ENCODE results near the gene TMEM134.
A peak's percentile ranks its signal among the peaks of the same experiment; 100 is the strongest.
"Not testable (repeated sequence)": the region's sequence is repeated elsewhere in the genome, so short reads cannot be mapped to it uniquely, and the experiment has no call there.

Gene TMEM134

GRCh38 chr11:67468759-67469507 lies at the start of gene TMEM134:
TMEM134 (minus strand) TSS chr11:67469251; CDS start chr11:67469192, 59 bp downstream.
- DNase-seq (ENCODE audit: low read depth): peak; percentile 92

DNA sequence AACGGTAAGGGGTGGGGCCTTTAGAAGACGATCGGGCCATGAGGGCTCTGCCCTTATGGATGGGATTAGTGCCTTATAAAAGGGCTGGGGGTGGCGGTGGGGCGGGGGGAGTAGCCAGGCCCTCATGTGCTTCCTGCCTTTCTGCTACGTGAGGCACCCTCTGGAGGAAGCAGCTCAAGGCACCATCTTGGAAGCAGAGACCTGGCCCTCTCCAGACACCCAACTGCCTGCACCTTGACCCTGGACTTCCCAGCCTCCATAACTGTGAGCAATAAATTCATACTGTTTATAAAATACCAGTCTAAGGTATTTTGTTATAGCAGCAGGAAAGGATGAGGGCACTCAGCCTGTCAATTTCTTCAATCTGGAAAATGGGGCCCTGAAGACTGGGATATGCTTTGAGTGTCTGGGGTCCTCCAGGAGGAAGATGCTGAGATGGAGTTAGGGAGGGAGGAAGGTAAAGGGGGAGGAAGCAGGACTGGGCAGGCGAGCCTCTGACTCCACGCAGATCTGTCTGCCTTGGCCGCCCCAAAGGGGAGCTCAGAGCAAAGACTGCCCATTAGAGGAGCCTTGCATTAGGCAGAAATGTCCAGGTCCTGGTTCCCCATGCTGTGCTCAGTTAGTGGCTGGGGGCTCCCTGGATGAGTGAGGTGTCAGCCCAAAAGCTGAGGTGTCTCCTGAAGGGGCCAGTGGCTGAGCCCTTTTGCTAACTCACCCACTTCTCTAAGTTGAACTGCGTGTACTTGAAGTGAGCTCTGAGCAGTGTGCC lies 48.9 kb upstream of the TMEM134 start:
- no peak for DNase-seq (ENCODE audit: low read depth)

GRCh38 chr11:67516806-67517205 lies 47.8 kb upstream of the TMEM134 start:
- no peak for DNase-seq (ENCODE audit: low read depth)

DNA sequence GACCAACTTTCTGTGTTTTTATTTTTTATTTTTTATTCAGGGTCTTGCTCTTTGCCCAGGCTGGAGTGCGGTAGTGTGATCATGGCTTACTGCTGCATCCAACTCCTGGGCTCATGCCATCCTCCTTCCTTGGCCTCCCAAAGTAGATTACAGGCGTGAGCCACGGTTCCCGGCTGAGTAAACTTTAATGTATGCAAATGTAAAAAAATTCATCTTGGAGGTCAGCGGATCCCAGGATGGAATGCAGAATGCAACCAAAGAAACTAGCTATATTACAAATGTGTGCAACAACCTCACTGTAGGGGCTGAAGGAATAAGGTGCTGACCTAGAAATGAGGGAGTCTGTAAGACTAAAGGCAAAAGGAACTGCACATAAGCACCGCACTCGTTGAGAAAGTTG lies 45.1 kb upstream of the TMEM134 start:
- DNase-seq (ENCODE audit: low read depth): no peak

- not testable (repeated sequence) for DNase-seq (ENCODE audit: low read depth)
These were observed 42.5 kb upstream of the TMEM134 start for GRCh38 chr11:67511558-67511957.

GRCh38 chr11:67510023-67510345 lies 40.9 kb upstream of the TMEM134 start:
- peak; percentile 31 for DNase-seq (ENCODE audit: low read depth)

DNA sequence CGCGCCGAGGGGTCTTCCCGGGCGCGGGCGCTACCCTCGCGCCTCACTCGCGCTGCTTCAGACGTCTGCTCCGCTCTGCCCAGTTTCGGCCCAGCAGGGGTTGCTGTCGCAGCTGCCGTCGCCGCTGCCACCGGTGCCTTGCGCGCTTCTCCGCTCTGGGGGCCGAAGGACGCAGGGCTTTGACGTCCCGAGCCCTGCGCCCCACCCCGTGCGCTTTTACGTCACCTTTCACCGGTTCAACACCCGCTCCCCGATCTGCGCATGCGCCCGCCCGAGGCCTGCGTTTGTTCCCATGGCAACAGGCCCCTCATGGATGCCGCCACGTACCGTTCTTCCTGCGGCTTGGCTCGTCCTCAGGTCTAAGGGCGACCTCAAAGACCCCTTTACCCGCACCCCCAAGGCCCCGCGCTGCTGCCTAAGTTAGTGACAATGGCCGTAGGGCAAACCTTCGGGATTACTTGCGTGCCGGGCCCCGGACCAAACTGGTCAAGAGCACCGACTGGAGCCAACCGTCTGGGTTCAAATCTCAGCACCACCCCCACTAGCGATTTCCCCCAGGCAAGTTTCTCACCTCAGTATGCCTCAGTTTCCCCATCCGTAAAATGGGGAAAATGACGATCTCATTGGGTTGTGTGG lies 39.6 kb upstream of the TMEM134 start:
- peak; percentile 98 for DNase-seq (ENCODE audit: low read depth)

DNA sequence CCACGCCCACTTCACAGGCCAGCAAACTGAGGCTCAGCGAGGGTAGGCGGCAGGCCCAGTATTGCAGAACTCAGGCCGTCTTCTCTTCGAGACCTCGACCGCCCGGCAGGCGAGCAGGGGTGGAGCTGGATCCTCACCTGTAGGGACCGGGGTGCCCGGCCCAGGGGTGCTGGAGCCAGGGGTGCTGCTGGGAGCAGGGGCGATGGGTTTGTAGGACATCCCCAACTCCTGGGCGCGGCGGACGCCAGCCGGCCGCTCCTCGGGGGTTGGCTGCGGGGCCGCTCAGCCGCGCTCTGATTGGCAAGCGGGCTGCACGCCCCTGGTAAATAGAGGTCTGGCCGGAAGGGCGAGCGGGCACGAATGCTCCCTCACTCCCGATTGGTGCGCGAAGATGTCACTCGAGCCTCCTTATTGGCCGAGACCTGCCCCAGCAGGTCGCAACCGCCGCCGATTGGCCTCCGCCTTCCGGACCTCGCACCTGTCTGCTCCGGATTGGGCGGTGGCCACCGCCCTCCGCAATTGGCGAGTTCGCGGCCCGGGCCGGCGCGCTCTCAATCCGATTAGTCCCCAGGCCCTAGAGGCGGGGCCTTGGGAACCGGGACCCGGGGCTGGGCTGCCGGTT lies 38.9 kb upstream of the TMEM134 start, which contains the start of gene CDK2AP2:
CDK2AP2 (minus strand) TSS at position 299 of the 622 bp plus-strand sequence; CDS start at position 219, 80 bp downstream.
- peak; percentile 100 for DNase-seq (ENCODE audit: low read depth)

GRCh38 chr11:67507242-67507863 lies 38.3 kb upstream of the TMEM134 start:
- peak; percentile 82 for DNase-seq (ENCODE audit: low read depth)

DNA sequence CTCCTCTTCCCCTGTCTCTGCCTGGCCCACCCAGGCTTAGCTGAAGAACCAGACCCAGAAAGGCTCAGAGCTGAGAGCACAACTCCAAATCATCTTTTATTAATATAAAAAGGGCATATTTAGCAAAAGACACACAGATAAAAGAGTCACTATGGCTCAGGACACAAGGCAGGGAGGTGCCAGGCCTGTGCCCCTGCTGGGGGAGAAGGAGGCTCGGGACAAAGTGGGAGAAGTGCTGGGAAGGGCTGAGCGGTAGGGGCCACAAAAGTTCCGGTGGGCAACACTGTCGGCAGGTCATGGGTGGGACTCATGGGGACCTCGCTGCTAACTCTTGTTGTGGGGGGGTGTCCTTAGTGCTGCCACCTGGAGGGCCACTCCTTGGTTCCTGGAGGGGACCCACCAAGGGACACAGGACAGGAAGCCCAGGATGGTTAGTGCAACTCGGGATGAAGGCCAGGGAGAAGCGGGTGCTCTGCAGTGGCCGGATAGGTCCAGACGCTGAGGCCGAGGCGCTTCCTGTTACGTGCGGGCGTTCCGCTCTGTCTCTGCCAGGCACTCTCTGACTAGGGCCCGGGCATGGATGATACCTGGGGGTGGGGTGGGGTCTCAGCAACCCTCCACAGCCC lies 37.5 kb upstream of the TMEM134 start:
- DNase-seq (ENCODE audit: low read depth): no peak

GRCh38 chr11:67505605-67506396 lies 36.8 kb upstream of the TMEM134 start:
- peak; percentile 94 for DNase-seq (ENCODE audit: low read depth)

- DNase-seq (ENCODE audit: low read depth): peak; percentile 64
These were observed 36.0 kb upstream of the TMEM134 start, which contains the start of gene PITPNM1 for GRCh38 chr11:67504950-67505581. PITPNM1 (minus strand) TSS chr11:67505363; CDS start chr11:67504180, 1,183 bp downstream.

- DNase-seq (ENCODE audit: low read depth): peak; percentile 60
These were observed 35.2 kb upstream of the TMEM134 start for GRCh38 chr11:67504005-67504949.

DNA sequence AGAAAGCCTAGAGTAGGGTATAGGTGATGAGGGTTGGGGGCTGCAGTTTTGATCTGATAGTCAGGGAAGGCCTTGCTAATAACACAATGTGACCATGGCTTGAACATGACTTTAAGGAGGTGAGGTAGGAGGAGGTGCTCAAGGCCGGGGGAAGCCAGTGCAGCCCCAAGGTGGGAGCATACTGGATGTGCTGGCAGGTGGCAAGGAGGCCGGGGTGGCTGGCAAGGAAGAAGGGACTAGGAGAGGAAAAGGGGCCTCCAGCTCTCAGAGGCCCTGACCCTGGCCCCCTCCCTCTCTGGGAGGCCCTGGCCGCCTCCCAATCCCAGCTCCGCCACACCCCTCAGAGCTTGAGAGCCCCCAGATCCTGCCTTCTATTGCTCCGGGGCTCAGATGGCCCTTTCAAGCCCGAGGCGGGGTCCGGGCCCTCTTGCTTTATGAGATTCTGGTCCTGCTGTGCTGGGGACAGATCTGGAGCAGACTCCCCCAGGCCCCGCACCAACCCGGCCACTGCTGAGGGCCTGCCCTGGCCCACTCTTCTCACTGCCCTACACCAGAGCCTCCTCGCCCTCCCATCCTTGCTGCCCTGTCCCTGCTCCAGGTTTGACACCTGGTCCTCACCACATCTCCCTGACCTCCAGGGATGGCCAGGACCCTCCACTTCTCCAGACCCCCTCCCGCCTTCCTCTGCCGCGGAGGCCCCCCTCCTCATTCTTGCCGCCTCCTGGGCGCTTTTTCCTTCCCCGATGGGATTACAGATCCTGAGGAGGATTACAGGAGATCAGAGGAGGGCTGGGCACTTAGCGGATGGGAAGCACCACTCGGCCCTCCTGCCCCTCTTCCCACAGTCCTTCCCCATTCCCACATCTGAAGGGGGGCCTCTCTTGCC lies 34.3 kb upstream of the TMEM134 start:
- no peak for DNase-seq (ENCODE audit: low read depth)

DNA sequence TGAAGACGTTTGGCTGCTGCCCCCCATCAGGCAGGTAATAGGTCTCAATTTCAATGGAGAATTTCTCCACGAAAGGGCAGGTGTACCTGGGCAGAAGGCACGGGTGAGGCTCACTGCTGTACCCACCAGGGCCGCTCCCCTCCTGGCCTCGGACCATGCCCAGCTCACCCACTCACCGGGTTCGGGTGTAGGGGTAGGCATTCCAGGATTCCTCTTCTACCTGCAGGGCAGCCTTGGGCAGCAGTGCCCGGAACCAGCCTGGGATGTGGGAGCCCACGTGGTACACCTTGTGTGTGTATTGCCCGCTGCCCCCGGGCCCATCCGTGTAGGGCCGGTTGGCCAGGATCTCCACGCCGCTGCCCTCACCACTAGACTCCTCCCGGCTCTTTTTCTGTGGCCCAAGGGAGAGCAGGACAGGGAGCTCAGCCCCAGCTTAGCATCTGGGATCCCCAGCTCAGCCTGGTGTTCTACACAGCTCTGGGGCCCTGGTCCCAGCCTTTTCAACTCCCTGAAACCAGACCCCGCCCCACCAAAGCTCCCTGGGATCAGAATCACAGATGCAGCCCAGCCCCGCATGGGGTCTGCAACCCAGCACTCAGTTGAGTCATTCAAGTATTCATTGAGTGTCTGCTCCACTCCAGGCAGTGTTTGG lies 33.4 kb upstream of the TMEM134 start:
- no peak for DNase-seq (ENCODE audit: low read depth)

DNA sequence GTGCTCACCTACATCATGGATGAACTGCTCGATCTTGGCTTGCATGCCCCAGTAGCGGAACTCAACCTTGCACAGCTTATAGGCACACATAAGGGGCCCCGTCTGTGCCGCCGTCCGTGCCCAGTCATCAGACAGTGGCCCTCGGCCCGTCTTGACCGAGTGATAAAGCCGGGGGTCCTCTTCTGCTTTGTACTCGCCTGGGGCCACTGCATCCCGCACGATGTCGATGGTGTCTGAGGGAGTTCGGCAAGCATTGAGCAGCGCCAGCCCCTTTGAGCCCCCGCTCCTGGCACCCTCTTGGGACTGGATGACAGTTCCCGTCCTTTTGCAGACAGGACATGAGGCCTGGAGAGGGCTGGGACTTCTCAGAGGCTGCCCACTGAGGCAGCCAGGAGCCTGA lies 32.8 kb upstream of the TMEM134 start:
- no peak for DNase-seq (ENCODE audit: low read depth)
